ENCODE measurements around the gene KRT33A.

The KRT33A gene

GRCh38 chr17:41393294-41393693 lies 42.7 kb upstream of the KRT33A start:
- ChIA-PET CTCF (no interaction called here), POLR2A (no interaction called here)

GRCh38 chr17:41392278-41392677 lies 41.6 kb upstream of the KRT33A start:
- POLR2A ChIA-PET, result no interaction called here
- CTCF ChIA-PET, result interaction anchor here (2.0 kb wide), 1 partner anchor 536 kb away, joined by 4 read pairs; no protein-coding TSS in a partner anchor
- DNase-seq (ENCODE audit: extremely low spot score), result no peak
- no peak for TF ChIP-seq CTCF (IDR thresholded peaks at IDR 0.05; ENCODE audit: control extremely low read depth, extremely low read depth, low read depth, missing control alignments)

More at GRCh38 chr17:41393294-41393693, 42.7 kb upstream of the KRT33A start:
- no peak for TF ChIP-seq CTCF (IDR thresholded peaks at IDR 0.05; ENCODE audit: control extremely low read depth, extremely low read depth, low read depth, missing control alignments)
- no peak for DNase-seq (ENCODE audit: extremely low spot score)

GRCh38 chr17:41391535-41391934 lies 40.9 kb upstream of the KRT33A start:
- DNase-seq (ENCODE audit: extremely low spot score), result no peak
- no peak for TF ChIP-seq CTCF (IDR thresholded peaks at IDR 0.05; ENCODE audit: control extremely low read depth, extremely low read depth, low read depth, missing control alignments)
- CTCF ChIA-PET, result interaction anchor here (1.0 to 2.0 kb wide), 3 partner anchors 10 to 535 kb away, joined by 3 to 4 read pairs (median 3); no protein-coding TSS in a partner anchor
- POLR2A ChIA-PET, result no interaction called here

GRCh38 chr17:41390411-41390938 lies 39.8 kb upstream of the KRT33A start:
- ChIA-PET POLR2A (no interaction called here), CTCF (interaction anchor here (1.0 to 2.0 kb wide), 3 partner anchors 9 to 534 kb away, joined by 3 to 4 read pairs (median 3); no protein-coding TSS in a partner anchor)
- TF ChIP-seq CTCF (IDR thresholded peaks at IDR 0.05; ENCODE audit: control extremely low read depth, extremely low read depth, low read depth, missing control alignments), result no peak
- DNase-seq (ENCODE audit: extremely low spot score), result no peak

- TF ChIP-seq CTCF (IDR thresholded peaks at IDR 0.05; ENCODE audit: control extremely low read depth, extremely low read depth, low read depth, missing control alignments), result no peak
- POLR2A ChIA-PET, result no interaction called here
- CTCF ChIA-PET, result interaction anchor here (1.0 to 1.2 kb wide), 2 partner anchors 9 to 12 kb away, joined by 3 read pairs; no protein-coding TSS in a partner anchor
- DNase-seq (ENCODE audit: extremely low spot score), result no peak
Observed at GRCh38 chr17:41387670-41388069, 37.0 kb upstream of the KRT33A start.

GRCh38 chr17:41386227-41386626 lies 35.6 kb upstream of the KRT33A start:
- CTCF ChIA-PET, result no interaction called here
- POLR2A ChIA-PET, result no interaction called here
- TF ChIP-seq CTCF (IDR thresholded peaks at IDR 0.05; ENCODE audit: control extremely low read depth, extremely low read depth, low read depth, missing control alignments), result no peak
- no peak for DNase-seq (ENCODE audit: extremely low spot score)

Measured in GM10248 (cell line).